Stimulated activated effector memory CD8-positive, alpha-beta T cell treated with anti-CD3 and anti-CD28 coated beads, Interleukin-12 subunit alpha, Interleukin-12 subunit beta, amount 100 ng/mL, for 72 hours (primary cell): ENCODE results near the gene PRX.
"Not testable (repeated sequence)": the region's sequence is repeated elsewhere in the genome, so short reads cannot be mapped to it uniquely, and the experiment has no call there.

ENCODE experiments used
- ATAC-seq: fragments of 150-1000 bp; cut with Tn5 transposase; 2 replicates; pipeline ENCODE4 v1.10.0; 2021
- DNase-seq, 2 donors: peaks; one replicate each; pipeline ENCODE4 v3.0.0; 2021 to 2022; ENCODE audit warnings: low spot score in 2 of 2
- H3K27ac Mint-ChIP-seq: one replicate; pipeline ENCODE4 v1.8.0; 2022; ENCODE audit warnings: mild to moderate bottlenecking, mixed read lengths
- H3K36me3 Mint-ChIP-seq: one replicate; pipeline ENCODE4 v1.8.0; 2022; ENCODE audit warnings: mild to moderate bottlenecking, mixed read lengths
- H3K4me1 Mint-ChIP-seq: one replicate; pipeline ENCODE4 v1.8.0; 2022; ENCODE audit warnings: mixed read lengths
- H3K4me3 Mint-ChIP-seq: one replicate; pipeline ENCODE4 v1.8.0; 2022; ENCODE audit warnings: mild to moderate bottlenecking, mixed read lengths
- H3K9me3 Mint-ChIP-seq: one replicate; pipeline ENCODE4 v1.8.0; 2022; ENCODE audit warnings: mixed read lengths

The PRX gene

GRCh38 chr19:40371802-40372122 is 41.4 kb downstream of the PRX start:
- no peak overlapping the region for H3K27ac Mint-ChIP-seq
- no peaks in the 10 kb centered on the region for H3K9me3 Mint-ChIP-seq
- no peak for DNase-seq
- H3K4me1 Mint-ChIP-seq: no peaks in the 10 kb centered on the region
- no peak overlapping the region for H3K4me3 Mint-ChIP-seq
- no peak for ATAC-seq
- peaks cover 21% of the 10 kb centered on the region for H3K36me3 Mint-ChIP-seq

- H3K36me3 Mint-ChIP-seq: peaks cover 23% of the 10 kb centered on the region
- no peaks in the 10 kb centered on the region for H3K9me3 Mint-ChIP-seq
- no peak overlapping the region for H3K4me3 Mint-ChIP-seq
- DNase-seq (no peak), ATAC-seq (no peak)
- no peak overlapping the region for H3K27ac Mint-ChIP-seq
- H3K4me1 Mint-ChIP-seq: no peaks in the 10 kb centered on the region
Measured at GRCh38 chr19:40370997-40371801, 42.0 kb downstream of the PRX start.

GRCh38 chr19:40370253-40370652 is 42.9 kb downstream of the PRX start:
- not testable (repeated sequence) for ATAC-seq, H3K9me3 Mint-ChIP-seq, DNase-seq, H3K4me3 Mint-ChIP-seq, H3K4me1 Mint-ChIP-seq, H3K27ac Mint-ChIP-seq
- peaks cover 29% of the 10 kb centered on the region for H3K36me3 Mint-ChIP-seq

GRCh38 chr19:40369797-40370196 is 43.4 kb downstream of the PRX start:
- ATAC-seq (no peak), DNase-seq (no peak)
- Mint-ChIP-seq H3K4me3 (no peak overlapping the region), H3K27ac (no peak overlapping the region), H3K9me3 (no peaks in the 10 kb centered on the region), H3K4me1 (peaks cover 8% of the 10 kb centered on the region), H3K36me3 (peaks cover 29% of the 10 kb centered on the region)

GRCh38 chr19:40367577-40368434 is 45.4 kb downstream of the PRX start:
- ATAC-seq: no peak
- H3K4me3 Mint-ChIP-seq: no peak overlapping the region
- H3K27ac Mint-ChIP-seq: no peak overlapping the region
- peaks cover 17% of the 10 kb centered on the region for H3K4me1 Mint-ChIP-seq
- no peaks in the 10 kb centered on the region for H3K9me3 Mint-ChIP-seq
- DNase-seq: no peak
- H3K36me3 Mint-ChIP-seq: peaks cover 23% of the 10 kb centered on the region

GRCh38 chr19:40366697-40367561 is 46.2 kb downstream of the PRX start:
- no peak overlapping the region for H3K27ac Mint-ChIP-seq
- DNase-seq: no peak
- no peak for ATAC-seq
- H3K9me3 Mint-ChIP-seq: no peaks in the 10 kb centered on the region
- no peak overlapping the region for H3K4me3 Mint-ChIP-seq
- H3K36me3 Mint-ChIP-seq: peaks cover 14% of the 10 kb centered on the region
- H3K4me1 Mint-ChIP-seq: peaks cover 18% of the 10 kb centered on the region

- peaks cover 13% of the 10 kb centered on the region for H3K36me3 Mint-ChIP-seq
- DNase-seq (peak; percentile 28 to 66), ATAC-seq (peak; percentile 72)
- H3K9me3 Mint-ChIP-seq: no peaks in the 10 kb centered on the region
- no peak overlapping the region for H3K27ac Mint-ChIP-seq
- peak overlapping the region; percentile 60 for H3K4me3 Mint-ChIP-seq
- H3K4me1 Mint-ChIP-seq: peaks cover 18% of the 10 kb centered on the region
Measured at GRCh38 chr19:40365613-40366401, 47.4 kb downstream of the PRX start.

GRCh38 chr19:40365010-40365409 is 48.2 kb downstream of the PRX start:
- ATAC-seq: no peak
- H3K36me3 Mint-ChIP-seq: peaks cover 13% of the 10 kb centered on the region
- H3K27ac Mint-ChIP-seq: no peak overlapping the region
- no peaks in the 10 kb centered on the region for H3K9me3 Mint-ChIP-seq
- peaks cover 18% of the 10 kb centered on the region for H3K4me1 Mint-ChIP-seq
- no peak for DNase-seq
- peak overlapping the region; percentile 60 for H3K4me3 Mint-ChIP-seq

GRCh38 chr19:40363069-40363468 is 50.1 kb downstream of the PRX start:
- peaks cover 18% of the 10 kb centered on the region for H3K4me1 Mint-ChIP-seq
- no peaks in the 10 kb centered on the region for H3K9me3 Mint-ChIP-seq
- peaks cover 13% of the 10 kb centered on the region for H3K36me3 Mint-ChIP-seq
- no peak for ATAC-seq
- H3K27ac Mint-ChIP-seq: no peak overlapping the region
- H3K4me3 Mint-ChIP-seq: no peak overlapping the region
- DNase-seq: no peak

GRCh38 chr19:40362160-40362559 is 51.0 kb downstream of the PRX start:
- DNase-seq (no peak), ATAC-seq (no peak)
- Mint-ChIP-seq H3K9me3 (no peaks in the 10 kb centered on the region), H3K27ac (peak overlapping the region; percentile 48), H3K4me3 (no peak overlapping the region), H3K36me3 (peaks cover 12% of the 10 kb centered on the region), H3K4me1 (peaks cover 18% of the 10 kb centered on the region)

GRCh38 chr19:40360708-40361241 is 52.4 kb downstream of the PRX start:
- no peak for ATAC-seq
- no peak overlapping the region for H3K4me3 Mint-ChIP-seq
- no peak for DNase-seq
- no peaks in the 10 kb centered on the region for H3K9me3 Mint-ChIP-seq
- H3K27ac Mint-ChIP-seq: no peak overlapping the region
- peaks cover 2% of the 10 kb centered on the region for H3K36me3 Mint-ChIP-seq
- H3K4me1 Mint-ChIP-seq: peaks cover 29% of the 10 kb centered on the region

- Mint-ChIP-seq H3K36me3 (no peaks in the 10 kb centered on the region), H3K27ac (no peak overlapping the region), H3K4me1 (peaks cover 26% of the 10 kb centered on the region), H3K9me3 (no peaks in the 10 kb centered on the region), H3K4me3 (no peak overlapping the region)
- DNase-seq (no peak), ATAC-seq (no peak)
Measured at GRCh38 chr19:40360020-40360707, 53.0 kb downstream of the PRX start.

GRCh38 chr19:40358773-40359172 is 54.4 kb downstream of the PRX start:
- Mint-ChIP-seq H3K4me3 (no peak overlapping the region), H3K9me3 (no peaks in the 10 kb centered on the region), H3K36me3 (peaks cover 3% of the 10 kb centered on the region), H3K27ac (no peak overlapping the region), H3K4me1 (peaks cover 21% of the 10 kb centered on the region)
- ATAC-seq (peak; percentile 31), DNase-seq (no peak)

- ATAC-seq (no peak), DNase-seq (no peak)
- Mint-ChIP-seq H3K9me3 (no peaks in the 10 kb centered on the region), H3K4me1 (peaks cover 12% of the 10 kb centered on the region), H3K36me3 (peaks cover 5% of the 10 kb centered on the region), H3K4me3 (no peak overlapping the region), H3K27ac (no peak overlapping the region)
Measured at GRCh38 chr19:40357640-40358039, 55.5 kb downstream of the PRX start.
